NCI-H1930 (cell line): Measurements from ENCODE around the gene OR4S2.

Experiments
- DNase-seq, 2 experiments: peaks; one replicate each; lab custom pipeline; 2025; lab: John Stamatoyannopoulos, UW

Gene OR4S2, protein sequence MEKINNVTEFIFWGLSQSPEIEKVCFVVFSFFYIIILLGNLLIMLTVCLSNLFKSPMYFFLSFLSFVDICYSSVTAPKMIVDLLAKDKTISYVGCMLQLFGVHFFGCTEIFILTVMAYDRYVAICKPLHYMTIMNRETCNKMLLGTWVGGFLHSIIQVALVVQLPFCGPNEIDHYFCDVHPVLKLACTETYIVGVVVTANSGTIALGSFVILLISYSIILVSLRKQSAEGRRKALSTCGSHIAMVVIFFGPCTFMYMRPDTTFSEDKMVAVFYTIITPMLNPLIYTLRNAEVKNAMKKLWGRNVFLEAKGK

DNA sequence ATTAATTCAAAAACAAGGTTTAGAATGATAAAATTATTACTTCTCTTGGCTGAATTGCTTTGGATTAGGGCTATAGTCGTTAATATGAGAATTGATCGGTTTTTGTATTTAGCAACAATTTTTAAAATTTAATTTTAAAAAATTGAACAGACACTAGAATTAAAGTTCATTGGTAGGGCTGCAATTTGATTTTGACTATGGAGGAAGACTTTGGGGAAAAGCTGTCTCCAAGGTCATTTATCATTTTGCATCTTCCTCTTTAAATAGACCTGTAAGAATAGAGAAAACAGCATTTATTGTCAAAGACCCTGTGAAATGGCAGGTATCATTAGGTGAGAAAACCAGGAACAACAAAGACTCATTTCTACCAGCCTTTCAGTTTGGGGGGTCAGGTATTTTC, at the start of gene OR4S2:
OR4S2 (plus strand) TSS at position 301 of the 400 bp plus-strand sequence. CDS start 2,577 bp downstream, outside the sequence.
- DNase-seq: no peak

DNA sequence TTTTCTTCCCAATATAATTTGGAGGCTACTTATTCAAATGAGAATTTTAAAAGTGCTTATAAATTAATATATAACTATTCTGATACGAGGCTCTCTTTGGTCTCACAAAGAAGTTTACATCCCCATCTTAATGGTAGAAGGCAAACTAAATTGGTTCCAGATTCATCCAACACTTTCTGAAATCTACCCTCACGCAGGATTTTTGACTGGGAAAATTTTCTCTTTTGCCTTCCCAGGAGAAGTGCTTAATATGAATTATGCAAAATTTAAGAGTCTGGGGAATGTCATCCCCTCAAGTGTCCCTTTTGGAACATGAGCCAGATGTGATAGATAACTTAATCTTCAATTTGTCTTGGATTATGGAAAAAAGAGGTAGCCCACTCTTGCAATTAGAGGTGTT, 40.6 kb upstream of the OR4S2 start, which contains the start of gene OR4C11:
OR4C11 (minus strand) TSS at position 101 of the 400 bp plus-strand sequence. CDS start 3,272 bp downstream, outside the sequence.
- no peak for DNase-seq

DNA sequence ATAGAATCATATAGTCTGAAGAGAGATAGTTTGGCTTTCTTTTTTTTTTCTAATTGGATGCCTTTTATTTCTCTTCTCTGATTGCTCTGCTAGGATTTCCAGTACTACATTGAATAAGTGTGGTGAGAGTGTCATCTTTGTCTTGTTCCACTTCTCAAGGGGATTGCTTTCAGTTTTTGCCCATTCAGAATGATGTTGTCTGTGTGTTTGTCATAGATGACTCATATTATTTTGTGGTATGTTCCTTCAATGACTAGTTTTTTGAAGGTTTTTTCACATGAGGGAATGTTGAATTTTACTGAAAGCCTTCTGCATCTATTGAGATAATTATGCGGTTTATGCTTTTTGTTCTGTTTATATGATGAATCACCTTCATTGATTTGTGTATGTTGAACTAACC, 23.6 kb upstream of the OR4S2 start:
- no peak for DNase-seq

DNA sequence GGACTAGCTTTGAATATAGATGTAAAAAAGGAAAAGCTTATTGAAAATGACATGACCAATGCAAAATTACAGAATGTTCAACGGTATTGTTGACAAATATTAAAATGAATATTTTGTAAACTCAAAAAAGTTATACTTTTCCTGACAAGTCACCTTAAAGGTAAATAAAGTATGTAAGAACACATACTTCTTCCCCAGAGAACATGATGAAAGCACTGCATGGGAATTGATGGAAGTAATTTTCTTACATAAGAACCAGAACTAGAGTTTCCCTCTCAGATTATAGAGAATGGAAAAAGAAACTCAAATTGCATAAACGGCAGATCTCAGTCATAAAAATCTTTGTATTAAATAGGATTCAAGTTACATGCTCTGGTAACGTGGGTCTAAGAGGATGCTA, 13.3 kb upstream of the OR4S2 start, which contains the start of gene OR4P4:
OR4P4 (plus strand) TSS at position 301 of the 400 bp plus-strand sequence.
- DNase-seq: no peak

DNA sequence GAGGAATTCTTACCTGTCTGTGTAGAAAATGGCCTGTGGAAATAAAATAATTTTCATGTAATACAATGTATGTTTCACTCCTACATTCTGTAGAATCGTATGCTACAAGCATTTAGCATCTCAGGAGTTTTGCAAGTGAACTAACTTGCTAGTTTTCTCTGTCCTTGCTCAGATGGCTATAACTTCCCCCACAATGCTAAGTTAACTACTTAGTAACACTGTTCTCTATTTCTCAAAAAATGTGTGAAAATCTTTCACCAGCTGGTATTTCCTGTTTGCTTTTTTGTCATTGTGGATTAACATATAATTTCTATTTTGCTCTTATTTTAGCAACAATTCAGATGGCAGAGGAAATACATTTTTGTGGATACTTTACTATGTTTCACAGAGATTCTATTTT, 4.4 kb downstream of the OR4S2 start:
- no peak for DNase-seq

DNA sequence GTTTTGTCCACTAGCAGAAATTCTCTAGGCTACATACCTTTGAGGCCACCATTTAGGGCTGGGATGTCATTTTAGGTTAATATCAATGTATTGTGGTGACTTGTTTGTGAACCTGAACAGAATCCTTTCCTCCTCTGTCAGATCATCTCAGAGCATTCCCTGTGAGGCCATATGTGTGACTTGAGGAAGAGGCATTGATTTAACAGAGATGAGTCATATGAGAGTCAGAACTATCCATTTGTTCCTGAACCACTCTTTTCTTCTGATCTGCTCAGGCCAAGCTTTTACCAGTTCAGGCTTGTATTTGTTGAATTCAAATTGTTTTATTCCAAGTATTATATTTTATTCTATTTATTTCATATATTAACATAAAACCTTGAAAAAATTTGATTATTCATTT, 7.0 kb downstream of the OR4S2 start:
- DNase-seq: no peak

DNA sequence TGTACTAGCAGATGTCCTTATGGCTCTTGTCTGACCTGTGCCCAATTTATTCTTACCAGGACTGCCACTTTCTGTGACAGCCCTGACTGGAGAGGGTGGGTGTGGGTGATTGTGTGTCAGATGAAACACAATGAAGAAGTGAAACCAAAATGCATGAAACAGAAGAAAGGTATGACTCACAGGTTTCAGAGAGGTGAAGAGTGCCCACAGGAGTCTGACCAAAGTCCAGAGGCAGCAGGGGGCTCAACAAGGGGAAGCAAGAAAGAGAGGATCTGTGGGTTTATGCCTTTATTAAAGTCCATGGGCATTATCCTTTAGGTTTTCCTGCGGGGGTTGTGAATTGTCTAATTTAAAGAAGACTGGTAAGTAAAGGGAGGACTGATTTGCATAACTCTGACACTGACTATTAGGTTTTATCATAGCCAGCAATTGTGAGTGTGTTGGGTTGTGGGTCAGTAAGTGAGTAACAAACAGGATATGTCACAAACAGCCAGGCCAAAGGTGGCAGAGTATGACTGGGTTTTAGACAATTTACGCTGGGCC, 10.0 kb downstream of the OR4S2 start:
- no peak for DNase-seq

DNA sequence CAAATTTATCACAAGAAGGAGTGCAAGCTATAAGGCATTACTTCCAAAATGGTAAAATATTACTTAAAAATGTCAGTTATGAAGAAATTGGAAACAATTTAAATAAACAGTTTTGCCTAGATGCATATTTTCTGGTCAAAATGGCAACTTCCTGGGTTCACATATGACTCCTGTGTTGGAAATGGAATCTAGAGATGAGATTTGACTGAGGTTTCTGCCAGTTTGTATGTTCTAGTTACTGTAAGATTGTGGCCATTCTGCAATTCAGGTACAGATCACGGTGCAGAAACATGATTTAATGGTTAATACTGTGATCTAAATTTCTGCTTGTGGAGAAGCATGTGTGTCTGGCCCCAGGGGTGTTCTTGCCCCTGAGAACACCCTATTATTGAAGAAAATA, 10.5 kb downstream of the OR4S2 start:
- no peak for DNase-seq

DNA sequence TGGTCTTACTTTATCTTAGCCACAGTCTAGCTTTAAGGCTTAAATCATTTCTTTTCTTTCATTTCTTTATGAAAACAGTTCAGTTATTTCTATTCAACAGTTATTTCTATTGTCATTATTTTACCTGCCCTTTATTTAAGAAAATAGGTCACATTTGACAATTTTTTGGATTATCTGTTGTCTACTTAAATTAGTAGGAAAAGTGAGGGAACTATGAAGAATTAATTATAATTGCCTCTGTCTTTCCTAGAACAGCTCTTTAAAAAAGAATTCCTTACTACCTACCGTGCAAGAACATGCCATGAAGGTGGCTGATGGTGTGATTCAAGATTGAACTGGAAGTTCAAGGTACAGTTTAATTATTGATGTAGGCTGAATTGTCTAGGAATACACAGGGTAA, 13.8 kb downstream of the OR4S2 start, which contains the start of gene OR4C6:
OR4C6 (plus strand) TSS at position 301 of the 400 bp plus-strand sequence. CDS start 2,966 bp downstream, outside the sequence.
- no peak for DNase-seq

DNA sequence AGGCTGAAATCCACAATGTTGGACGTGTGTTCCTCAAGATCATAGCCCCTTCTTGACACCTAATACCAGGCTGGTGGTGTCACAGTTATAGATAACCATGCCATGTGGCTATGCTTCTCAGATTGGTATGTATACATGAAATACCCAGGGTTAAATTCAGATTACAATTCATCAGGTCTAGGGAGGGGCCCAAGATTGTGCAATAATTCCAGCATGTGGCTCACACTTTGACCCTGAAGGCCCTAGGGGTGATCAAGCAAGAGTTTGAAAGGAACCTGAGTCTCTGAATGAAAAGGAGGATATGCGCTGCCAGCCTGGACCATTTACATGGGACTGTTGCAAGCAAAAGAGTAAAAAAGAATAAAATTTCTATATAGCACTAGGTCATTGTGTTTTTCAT, 21.2 kb downstream of the OR4S2 start:
- DNase-seq: no peak

DNA sequence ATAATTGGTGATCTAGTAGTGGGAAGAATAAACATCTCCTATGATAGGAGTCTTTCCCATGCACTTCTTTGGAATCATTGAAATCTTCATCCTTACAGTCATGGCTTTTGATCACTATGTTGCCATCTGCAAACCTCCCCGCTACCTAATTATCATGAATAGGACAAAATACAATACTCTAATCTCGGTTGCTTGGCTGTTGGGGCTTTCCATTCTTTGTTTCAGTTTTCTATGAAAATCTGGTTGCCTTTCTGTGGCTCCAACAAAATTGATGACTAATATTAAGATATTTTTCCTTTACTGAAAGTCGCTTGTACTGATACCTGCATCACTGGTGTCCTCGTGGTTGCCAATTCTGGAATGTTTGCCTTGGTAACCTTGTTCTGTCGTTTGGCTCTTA, 25.7 kb downstream of the OR4S2 start:
- no peak for DNase-seq

DNA sequence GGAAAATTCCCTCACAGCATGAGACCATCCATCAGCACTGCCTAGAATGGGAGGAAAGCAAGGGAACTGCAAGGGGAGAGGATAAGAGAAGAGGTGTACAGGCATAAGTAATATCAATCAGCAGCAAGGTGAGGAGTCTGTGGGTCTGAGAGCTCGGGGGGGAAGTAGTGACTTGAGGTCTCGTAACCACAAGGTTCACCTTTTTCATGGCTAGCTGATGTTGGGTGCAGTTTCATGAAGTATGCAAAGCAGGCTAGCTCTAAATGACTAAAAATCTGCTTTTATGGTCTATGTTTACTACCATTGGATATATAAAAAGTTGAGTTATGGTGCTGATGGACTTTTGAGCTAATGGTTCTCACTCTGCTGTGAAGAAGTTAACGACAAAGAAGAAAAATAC, 49.7 kb downstream of the OR4S2 start:
- DNase-seq: no peak

DNA sequence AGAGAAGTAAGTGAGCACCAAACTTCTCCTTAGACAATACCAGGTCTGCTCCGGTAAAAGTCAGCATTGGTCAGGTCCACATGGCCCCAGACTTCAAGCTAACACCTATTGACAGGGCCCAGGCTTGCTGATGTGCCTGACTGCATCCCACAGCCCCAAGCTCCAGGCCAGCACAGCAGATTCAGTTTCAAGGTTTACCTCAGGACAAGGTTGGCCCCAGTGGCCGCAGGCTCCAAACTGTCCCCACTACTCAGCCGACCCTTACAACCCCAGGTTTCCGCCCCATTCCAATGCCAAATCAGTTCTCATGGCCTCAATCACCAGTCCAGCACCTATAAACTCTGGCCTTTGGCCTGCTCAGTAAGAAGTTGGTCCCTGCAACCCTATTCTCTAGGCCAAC, 53.3 kb downstream of the OR4S2 start:
- DNase-seq: no peak
